HAP-1 (cell line): ENCODE results near the gene CFAP97D1.

Source experiments
- DNase-seq, 2 experiments: peaks; one replicate each; pipeline ENCODE4 v3.0.0-alpha.2; 2016 to 2020; ENCODE audit warnings: low spot score in 2 of 2
- H3K27me3 ChIP-seq: fragments of 250-450 bp; sonication (Bioruptor Pico); 2 replicates; pipeline ENCODE4 v1.5.1; 2020; ENCODE audit warnings: low read depth, mild to moderate bottlenecking, moderate library complexity
- H3K36me3 ChIP-seq: fragments of 250-450 bp; sonication (Bioruptor Pico); replicated peaks from 2 replicates; pipeline ENCODE4 v1.5.1; 2020; ENCODE audit warnings: mild to moderate bottlenecking
- H3K4me1 ChIP-seq: fragments of 250-450 bp; sonication (Bioruptor Pico); 2 replicates; pipeline ENCODE4 v1.5.1; 2020; ENCODE audit warnings: mild to moderate bottlenecking
- H3K4me3 ChIP-seq: fragments of 250-450 bp; sonication (Bioruptor Pico); 2 replicates; pipeline ENCODE4 v1.5.1; 2020; ENCODE audit warnings: mild to moderate bottlenecking, moderate library complexity
- H3K9me3 ChIP-seq: fragments of 250-450 bp; sonication (Bioruptor Pico); 2 replicates; pipeline ENCODE4 v1.5.1; 2020; ENCODE audit warnings: mild to moderate bottlenecking, moderate library complexity
- in situ Hi-C: fragments of 300-500 bp; cut with MboI; formaldehyde crosslinking; loops from 3 replicates; pipeline ENCODE4 v1.14.3; 2020; ENCODE audit warnings: low sequenced_read_pairs, inconsistent platforms, mixed read lengths

Gene CFAP97D1

GRCh38 chr17:43812396-43813265, 32.4 kb downstream of the CFAP97D1 start:
- no peak for DNase-seq
- Histone ChIP-seq H3K4me1 (no peaks in the 10 kb centered on the region), H3K36me3 (peaks cover 26% of the 10 kb centered on the region), H3K9me3 (no peaks in the 10 kb centered on the region), H3K27me3 (no peaks in the 10 kb centered on the region), H3K4me3 (no peak overlapping the region)
- in situ Hi-C loops, result no loop called here

GRCh38 chr17:43813386-43813785, 33.2 kb downstream of the CFAP97D1 start:
- H3K9me3 ChIP-seq, result no peaks in the 10 kb centered on the region
- no peak for DNase-seq
- in situ Hi-C loops, result no loop called here
- H3K36me3 ChIP-seq, result peaks cover 20% of the 10 kb centered on the region
- no peaks in the 10 kb centered on the region for H3K27me3 ChIP-seq
- H3K4me1 ChIP-seq, result no peaks in the 10 kb centered on the region
- no peak overlapping the region for H3K4me3 ChIP-seq

GRCh38 chr17:43814026-43814425, 33.8 kb downstream of the CFAP97D1 start:
- in situ Hi-C loops, result no loop called here
- no peak for DNase-seq
- Histone ChIP-seq H3K27me3 (no peaks in the 10 kb centered on the region), H3K36me3 (peaks cover 15% of the 10 kb centered on the region), H3K9me3 (no peaks in the 10 kb centered on the region), H3K4me3 (no peak overlapping the region), H3K4me1 (no peaks in the 10 kb centered on the region)

- Histone ChIP-seq H3K4me1 (no peaks in the 10 kb centered on the region), H3K27me3 (no peaks in the 10 kb centered on the region), H3K9me3 (no peaks in the 10 kb centered on the region), H3K4me3 (no peak overlapping the region), H3K36me3 (peaks cover 12% of the 10 kb centered on the region)
- in situ Hi-C loops, result no loop called here
- DNase-seq, result no peak
Observed at GRCh38 chr17:43814714-43815113, 34.5 kb downstream of the CFAP97D1 start.

GRCh38 chr17:43816336-43817320, 36.4 kb downstream of the CFAP97D1 start:
- no peak overlapping the region for H3K4me3 ChIP-seq
- DNase-seq, result no peak
- in situ Hi-C loops, result no loop called here
- H3K27me3 ChIP-seq, result no peaks in the 10 kb centered on the region
- H3K36me3 ChIP-seq, result peaks cover 14% of the 10 kb centered on the region
- no peaks in the 10 kb centered on the region for H3K9me3 ChIP-seq
- no peaks in the 10 kb centered on the region for H3K4me1 ChIP-seq

GRCh38 chr17:43817826-43818225, 37.6 kb downstream of the CFAP97D1 start:
- in situ Hi-C loops, result no loop called here
- H3K27me3 ChIP-seq, result no peaks in the 10 kb centered on the region
- no peaks in the 10 kb centered on the region for H3K9me3 ChIP-seq
- H3K4me1 ChIP-seq, result no peaks in the 10 kb centered on the region
- H3K36me3 ChIP-seq, result peaks cover 14% of the 10 kb centered on the region
- no peak for DNase-seq
- H3K4me3 ChIP-seq, result no peak overlapping the region

GRCh38 chr17:43818966-43819365, 38.7 kb downstream of the CFAP97D1 start:
- in situ Hi-C loops, result no loop called here
- DNase-seq, result no peak
- Histone ChIP-seq H3K9me3 (no peaks in the 10 kb centered on the region), H3K4me1 (no peaks in the 10 kb centered on the region), H3K4me3 (no peak overlapping the region), H3K27me3 (no peaks in the 10 kb centered on the region), H3K36me3 (peaks cover 11% of the 10 kb centered on the region)

GRCh38 chr17:43820759-43821158, 40.5 kb downstream of the CFAP97D1 start:
- Histone ChIP-seq H3K9me3 (no peaks in the 10 kb centered on the region), H3K27me3 (no peaks in the 10 kb centered on the region), H3K4me1 (no peaks in the 10 kb centered on the region), H3K36me3 (peaks cover 12% of the 10 kb centered on the region), H3K4me3 (no peak overlapping the region)
- in situ Hi-C loops, result no loop called here
- no peak for DNase-seq

- H3K4me3 ChIP-seq, result no peak overlapping the region
- no peaks in the 10 kb centered on the region for H3K9me3 ChIP-seq
- in situ Hi-C loops, result no loop called here
- no peak for DNase-seq
- peaks cover 17% of the 10 kb centered on the region for H3K36me3 ChIP-seq
- H3K27me3 ChIP-seq, result no peaks in the 10 kb centered on the region
- no peaks in the 10 kb centered on the region for H3K4me1 ChIP-seq
Observed at GRCh38 chr17:43822570-43823190, 42.4 kb downstream of the CFAP97D1 start.

- no peaks in the 10 kb centered on the region for H3K9me3 ChIP-seq
- H3K36me3 ChIP-seq, result peaks cover 21% of the 10 kb centered on the region
- H3K27me3 ChIP-seq, result no peaks in the 10 kb centered on the region
- in situ Hi-C loops, result no loop called here
- H3K4me1 ChIP-seq, result no peaks in the 10 kb centered on the region
- no peak overlapping the region for H3K4me3 ChIP-seq
- no peak for DNase-seq
Observed at GRCh38 chr17:43823350-43824084, 43.3 kb downstream of the CFAP97D1 start.

GRCh38 chr17:43825567-43825966, 45.3 kb downstream of the CFAP97D1 start:
- Histone ChIP-seq H3K4me3 (no peak overlapping the region), H3K36me3 (peaks cover 25% of the 10 kb centered on the region), H3K9me3 (no peaks in the 10 kb centered on the region), H3K4me1 (no peaks in the 10 kb centered on the region), H3K27me3 (no peaks in the 10 kb centered on the region)
- DNase-seq, result no peak
- in situ Hi-C loops, result no loop called here

- Histone ChIP-seq H3K4me3 (no peak overlapping the region), H3K36me3 (peaks cover 23% of the 10 kb centered on the region), H3K4me1 (no peaks in the 10 kb centered on the region), H3K27me3 (no peaks in the 10 kb centered on the region), H3K9me3 (no peaks in the 10 kb centered on the region)
- DNase-seq, result no peak
- in situ Hi-C loops, result no loop called here
Observed at GRCh38 chr17:43826206-43826605, 46.0 kb downstream of the CFAP97D1 start.

GRCh38 chr17:43827596-43827995, 47.4 kb downstream of the CFAP97D1 start:
- Histone ChIP-seq H3K9me3 (no peaks in the 10 kb centered on the region), H3K4me3 (no peak overlapping the region), H3K36me3 (peaks cover 21% of the 10 kb centered on the region), H3K4me1 (peaks cover 5% of the 10 kb centered on the region; the same call in 1 of the 2 replicates), H3K27me3 (no peaks in the 10 kb centered on the region)
- in situ Hi-C loops, result no loop called here
- no peak for DNase-seq
